Cerebellar cortex (tissue), 1 donor: ENCODE data around the gene SLC6A1.

Experiments used
- DNase-seq: peaks from one replicate; pipeline ENCODE4 v3.0.0-alpha.2; 2015; ENCODE audit warnings: low spot score

SLC6A1 gene

GRCh38 chr3:10970306-10970960 is 22.1 kb upstream of the SLC6A1 start:
- no peak for DNase-seq

DNA sequence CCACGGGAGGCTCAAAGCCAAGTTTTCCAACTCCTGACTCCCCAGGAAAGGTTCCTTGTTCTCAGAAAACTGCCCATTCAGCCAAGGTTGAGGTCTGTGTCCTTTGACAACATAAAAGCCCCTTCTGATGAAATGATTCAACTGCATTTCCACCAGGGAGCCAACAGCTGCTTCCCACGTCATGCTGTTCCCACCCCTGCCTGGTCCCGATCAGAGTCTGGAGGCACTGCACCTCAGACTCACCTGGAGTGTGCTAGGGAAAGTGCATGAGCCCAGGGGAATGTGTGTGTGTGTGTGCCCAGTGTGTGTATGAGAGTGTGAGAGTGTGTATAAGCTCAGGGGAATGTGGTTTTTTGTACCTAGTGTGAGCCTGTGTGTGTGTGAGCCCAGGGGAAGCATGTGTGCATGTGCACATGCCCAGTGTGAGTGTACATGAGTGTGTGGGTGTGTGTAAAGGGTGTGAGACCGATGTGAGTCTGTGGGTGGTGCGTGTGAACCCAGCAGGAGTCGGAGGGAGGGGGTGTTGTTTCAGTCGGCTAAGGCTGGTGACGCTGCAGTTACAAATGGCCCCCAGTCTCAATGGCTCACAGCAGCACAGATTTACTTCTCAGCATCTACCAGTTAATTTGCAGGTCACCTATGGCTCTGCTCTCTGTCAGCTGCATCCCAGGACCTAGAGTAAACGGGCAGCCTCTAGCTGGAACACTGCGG is 20.3 kb upstream of the SLC6A1 start:
- DNase-seq, result no peak

- peak; percentile 86 for DNase-seq
Observed at GRCh38 chr3:10973046-10973595, 19.4 kb upstream of the SLC6A1 start.

DNA sequence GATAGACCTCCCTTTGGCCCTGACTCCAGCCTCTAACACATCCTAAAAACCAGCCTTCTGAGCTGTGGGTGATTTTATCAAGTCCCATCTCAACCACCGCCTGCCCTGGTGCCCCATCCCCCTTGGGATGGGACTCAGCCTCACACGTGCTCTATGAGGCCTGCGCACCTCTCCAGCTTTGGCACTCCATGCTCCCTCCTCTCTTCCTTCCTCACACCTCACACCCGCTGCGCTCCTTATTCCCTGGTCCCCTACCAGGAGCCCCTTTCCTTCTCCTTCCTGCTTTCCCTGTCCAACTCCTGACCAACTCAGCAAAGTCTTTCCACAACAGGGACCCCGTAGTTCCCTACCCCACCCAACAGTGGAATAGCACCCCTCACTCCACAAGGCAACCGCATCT is 18.4 kb upstream of the SLC6A1 start:
- DNase-seq, result no peak

DNA sequence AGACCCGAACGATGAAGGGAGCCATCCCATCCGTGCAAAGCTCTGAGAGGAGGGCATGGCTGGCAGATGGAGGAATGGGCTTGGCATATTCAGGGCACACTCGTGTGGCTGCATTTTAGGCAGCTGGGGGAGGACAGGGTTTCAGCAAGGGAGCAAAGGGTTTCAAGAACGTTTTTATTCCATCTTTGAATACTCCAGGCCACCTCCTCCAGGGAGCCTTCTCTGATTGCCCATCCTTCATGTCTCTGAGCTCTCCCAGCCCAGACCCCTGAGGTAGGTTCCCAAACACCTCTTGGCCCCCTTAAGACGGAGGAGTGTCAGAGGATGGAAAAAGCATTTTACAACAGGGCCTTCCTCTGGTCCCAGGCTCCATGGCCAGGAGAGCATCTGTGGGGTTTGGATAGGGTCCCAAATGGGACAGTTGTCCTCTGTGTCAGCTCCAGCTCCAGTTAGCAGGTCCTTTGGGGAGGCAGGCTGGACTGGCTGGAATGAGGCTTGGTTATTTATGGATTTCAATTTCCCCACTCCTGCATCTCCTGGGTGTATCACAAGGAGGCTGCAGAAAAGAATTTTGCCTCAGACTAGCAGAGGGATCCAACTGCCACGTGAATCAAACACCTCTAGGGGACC is 17.7 kb upstream of the SLC6A1 start:
- DNase-seq, result no peak

GRCh38 chr3:10975695-10976234 is 16.8 kb upstream of the SLC6A1 start:
- DNase-seq, result no peak

GRCh38 chr3:10976770-10977169 is 15.8 kb upstream of the SLC6A1 start:
- DNase-seq, result no peak

DNA sequence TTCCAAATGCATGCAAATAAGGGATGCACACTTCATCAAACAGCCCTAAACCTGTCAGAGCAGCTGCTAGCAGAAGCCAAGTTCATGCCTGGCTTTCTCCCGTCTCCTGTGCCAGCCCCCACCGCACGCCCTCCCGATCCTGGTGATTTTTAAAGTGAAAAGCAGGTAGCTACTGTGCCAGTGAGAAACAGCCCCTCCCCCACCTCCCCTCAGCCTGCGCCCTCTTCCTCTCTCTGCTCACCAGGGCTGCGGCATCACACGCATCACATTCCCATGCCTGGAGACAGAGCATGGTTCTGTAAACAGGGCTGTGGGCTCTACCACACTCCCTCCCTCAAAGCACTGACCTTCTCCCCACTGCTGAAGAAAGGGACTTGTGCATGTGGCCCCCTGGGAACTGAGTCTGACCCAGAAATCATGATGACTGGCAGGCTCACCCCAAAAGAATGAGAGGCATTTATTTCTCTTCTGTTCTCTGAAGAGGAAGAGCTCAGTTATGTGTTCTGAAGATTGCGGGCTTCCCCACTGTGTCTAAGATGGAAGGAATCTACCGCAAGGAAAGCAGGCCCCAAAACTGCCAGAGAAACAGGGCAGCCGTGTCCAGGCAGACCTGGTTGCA is 14.5 kb upstream of the SLC6A1 start:
- no peak for DNase-seq

DNA sequence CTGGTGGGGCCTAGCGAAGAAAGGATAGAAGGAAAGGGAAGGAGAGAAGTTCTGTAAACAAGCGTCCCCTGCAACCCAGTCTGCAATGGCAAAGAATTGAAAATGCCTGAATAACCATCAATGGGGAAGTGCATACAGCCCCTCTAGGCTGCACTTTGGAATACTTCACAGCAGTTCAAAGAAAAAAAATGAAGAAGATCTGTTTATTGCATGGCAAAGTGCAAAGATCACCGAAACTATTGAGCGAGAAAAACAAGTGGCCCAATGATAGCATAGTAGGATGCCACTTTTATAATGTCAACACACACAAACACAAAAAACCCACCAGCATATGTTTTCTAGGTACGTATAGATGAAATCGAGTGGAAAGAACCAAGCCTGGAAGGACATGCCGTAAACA is 13.6 kb upstream of the SLC6A1 start:
- DNase-seq, result no peak

- no peak for DNase-seq
Observed at GRCh38 chr3:10980312-10980711, 12.2 kb upstream of the SLC6A1 start.

- DNase-seq, result no peak
Observed at GRCh38 chr3:10981031-10981430, 11.5 kb upstream of the SLC6A1 start.

- DNase-seq, result no peak
Observed at GRCh38 chr3:10981961-10982360, 10.6 kb upstream of the SLC6A1 start.

- DNase-seq, result no peak
Observed at GRCh38 chr3:10982782-10983181, 9.8 kb upstream of the SLC6A1 start.

DNA sequence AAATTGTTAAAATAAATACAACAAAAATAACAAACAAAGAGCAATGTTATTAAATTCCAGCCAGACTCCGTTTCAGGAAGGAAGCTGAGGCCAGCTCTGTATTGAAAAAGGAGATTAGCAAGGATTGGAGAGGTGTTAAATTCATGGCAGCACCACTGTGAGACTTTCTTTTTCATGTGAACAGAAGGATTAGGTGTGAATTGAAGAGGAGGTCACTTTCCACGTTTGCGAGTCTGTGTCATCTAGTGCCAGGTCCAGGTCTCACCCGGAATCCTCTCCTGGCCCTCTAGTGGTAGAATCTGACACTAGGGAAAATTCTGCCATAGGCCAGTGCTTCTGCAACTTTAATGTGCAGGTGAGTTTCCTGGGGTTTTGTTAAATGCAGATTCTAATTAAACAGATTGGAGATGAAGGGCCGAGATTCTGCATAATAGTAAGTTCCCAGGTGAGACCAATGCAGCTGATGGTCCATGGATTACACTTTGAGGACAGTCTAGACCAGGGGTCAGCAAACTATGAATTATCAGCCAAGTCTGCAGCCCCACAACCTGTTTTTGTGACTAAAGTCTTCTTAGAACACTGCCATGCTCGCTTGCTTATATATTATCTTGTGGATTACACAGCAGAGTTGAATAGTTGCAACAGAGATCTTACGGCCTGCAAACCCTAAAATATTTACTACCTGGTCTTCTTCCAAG is 9.2 kb upstream of the SLC6A1 start:
- peak; percentile 63 for DNase-seq

GRCh38 chr3:10984371-10984896 is 8.1 kb upstream of the SLC6A1 start:
- no peak for DNase-seq

- DNase-seq, result no peak
Observed at GRCh38 chr3:10985181-10985580, 7.4 kb upstream of the SLC6A1 start.

DNA sequence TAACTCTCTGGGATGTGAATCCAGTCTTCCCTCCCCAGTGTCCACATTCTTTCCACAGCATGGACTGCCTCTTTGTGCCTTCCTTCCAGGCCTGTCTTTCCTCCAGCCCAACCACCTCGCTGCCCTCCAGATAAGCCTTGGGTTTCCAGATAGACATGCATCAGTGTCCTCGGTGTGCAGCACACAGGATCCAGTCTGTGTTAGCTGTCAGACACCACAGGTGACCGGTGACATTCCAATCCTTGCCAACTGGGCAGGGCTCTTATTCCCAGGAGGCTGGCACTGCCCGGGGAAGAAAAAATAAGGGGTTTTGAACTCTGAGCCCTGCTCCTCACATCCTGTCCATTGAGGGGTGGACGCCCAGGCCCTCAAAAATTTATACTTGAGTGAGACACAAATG is 6.0 kb upstream of the SLC6A1 start:
- DNase-seq, result no peak

GRCh38 chr3:10988001-10988665 is 4.4 kb upstream of the SLC6A1 start:
- DNase-seq, result no peak

- DNase-seq, result no peak
Observed at GRCh38 chr3:10988991-10989484, 3.5 kb upstream of the SLC6A1 start.

DNA sequence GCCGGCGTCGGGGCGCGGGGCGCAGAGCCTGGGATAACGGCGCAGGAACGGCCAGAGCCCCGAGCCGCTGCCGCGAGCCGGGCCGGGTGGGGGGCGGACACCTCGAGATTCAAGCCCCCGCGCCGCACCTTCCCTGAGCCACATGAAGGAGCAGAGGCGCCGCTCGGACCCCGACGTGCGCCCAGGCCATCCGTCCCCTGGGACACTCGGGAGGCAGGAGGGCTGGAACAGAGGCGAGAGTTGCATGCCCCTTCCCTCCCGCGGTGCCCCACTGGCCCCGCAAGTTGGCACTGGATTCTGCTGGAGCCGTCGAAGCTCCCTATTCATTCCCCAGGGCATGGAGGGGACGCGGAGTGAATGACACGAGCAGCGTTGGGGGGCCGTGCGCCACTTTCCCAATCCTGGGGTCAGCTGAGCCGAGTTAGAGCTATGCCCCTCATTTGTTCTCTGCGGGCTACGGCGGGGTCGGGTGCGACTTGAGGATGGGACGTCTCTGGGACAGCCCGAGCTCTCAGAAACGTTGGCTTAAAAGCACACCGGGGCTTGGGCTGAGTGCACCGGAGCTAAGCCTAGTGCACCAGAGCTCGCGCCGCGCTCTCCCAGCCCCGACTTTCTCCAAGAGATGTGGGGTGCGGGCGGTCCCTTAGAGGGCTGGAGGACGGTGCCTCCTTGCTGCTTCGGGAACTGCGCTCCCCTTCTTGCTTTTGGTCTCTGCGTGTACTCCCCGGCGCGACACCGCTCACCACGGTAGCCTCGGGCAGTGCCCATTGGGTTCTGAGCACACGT is 588 bp downstream of the SLC6A1 start:
- DNase-seq, result no peak
